Loucy (cell line): ENCODE measurements around the gene OPRL1.
A peak's percentile ranks its signal among the peaks of the same experiment; 100 is the strongest.

Experiments
- H2AFZ ChIP-seq: fragments of 200-600 bp; sonication (generic); 2 replicates; pipeline ENCODE4 v1.6.0; 2016; ENCODE audit warnings: antibody characterized with exemption, mild to moderate bottlenecking, low read length, moderate library complexity
- H3F3A ChIP-seq: fragments of 200-600 bp; 2 replicates; pipeline ENCODE4 v1.6.0; 2016; ENCODE audit warnings: antibody characterized with exemption, low read depth, mild to moderate bottlenecking
- H3K27me3 ChIP-seq: fragments of 200-600 bp; sonication (generic); 2 replicates; pipeline ENCODE4 v1.6.1; 2014; ENCODE audit warnings: low read length, mild to moderate bottlenecking; ENCODE audit not compliant: insufficient read depth, poor library complexity, severe bottlenecking
- H3K36me3 ChIP-seq: fragments of 200-600 bp; sonication (generic); 2 replicates; pipeline ENCODE4 v1.6.1; 2016; ENCODE audit warnings: low read length; ENCODE audit not compliant: insufficient read depth
- H3K4me1 ChIP-seq: fragments of 200-600 bp; sonication (generic); 2 replicates; pipeline ENCODE4 v1.5.1; 2014; ENCODE audit warnings: low read length, mild to moderate bottlenecking; ENCODE audit not compliant: insufficient read depth, poor library complexity, severe bottlenecking
- H3K4me2 ChIP-seq: fragments of 200-600 bp; sonication (generic); 2 replicates; pipeline ENCODE4 v1.6.0; 2014; ENCODE audit warnings: antibody characterized with exemption, low read length, low read depth, mild to moderate bottlenecking; ENCODE audit not compliant: poor library complexity, severe bottlenecking
- H3K4me3 ChIP-seq: fragments of 200-600 bp; sonication (generic); 2 replicates; pipeline ENCODE4 v1.5.1; 2014; ENCODE audit warnings: low read length, mild to moderate bottlenecking, mixed read lengths; ENCODE audit not compliant: poor library complexity, severe bottlenecking
- H3K79me2 ChIP-seq: fragments of 200-600 bp; sonication (generic); 2 replicates; pipeline ENCODE4 v1.6.1; 2014; ENCODE audit warnings: low read length; ENCODE audit not compliant: insufficient read depth
- H3K9ac ChIP-seq: fragments of 200-600 bp; sonication (generic); 2 replicates; pipeline ENCODE4 v1.6.0; 2014; ENCODE audit warnings: mild to moderate bottlenecking, low read depth, low read length, moderate library complexity; ENCODE audit not compliant: poor library complexity, severe bottlenecking
- H3K9me2 ChIP-seq: fragments of 200-600 bp; sonication (generic); replicated peaks from 2 replicates; pipeline ENCODE4 v1.6.1; 2016; ENCODE audit warnings: low read depth, low read length, mixed read lengths
- H3K9me3 ChIP-seq: fragments of 200-600 bp; sonication (generic); 2 replicates; pipeline ENCODE4 v1.6.1; 2014; ENCODE audit warnings: mild to moderate bottlenecking, antibody characterized with exemption, low read length, low read depth; ENCODE audit not compliant: insufficient read depth
- H4K20me1 ChIP-seq: fragments of 200-600 bp; sonication (generic); 2 replicates; pipeline ENCODE4 v1.6.0; 2014; ENCODE audit warnings: antibody characterized with exemption, low read length, mild to moderate bottlenecking; ENCODE audit not compliant: insufficient read depth, poor library complexity, severe bottlenecking
- EZH2phosphoT487 ChIP-seq: fragments of 200-600 bp; IDR thresholded peaks from 2 replicates; pipeline ENCODE4 v1.6.1; 2018; ENCODE audit warnings: antibody characterized with exemption, mild to moderate bottlenecking, moderate library complexity, borderline replicate concordance
- TF ChIP-seq, protein P1 (sequence below): fragments of 200-600 bp; sonication (generic); conservative IDR thresholded peaks from 2 replicates; pipeline ENCODE4 v1.5.1; 2014; ENCODE audit warnings: mild to moderate bottlenecking, antibody characterized with exemption, low read length

OPRL1 gene

GRCh38 chr20:64053841-64054661 is 25.8 kb upstream of the OPRL1 start:
- H2AFZ ChIP-seq = peak overlapping the region; percentile 19; the same call in 1 of the 2 replicates
- no peaks in the 10 kb centered on the region for H3K9me3 ChIP-seq
- no peak for TF ChIP-seq EZH2phosphoT487
- TF ChIP-seq, protein P1, sequence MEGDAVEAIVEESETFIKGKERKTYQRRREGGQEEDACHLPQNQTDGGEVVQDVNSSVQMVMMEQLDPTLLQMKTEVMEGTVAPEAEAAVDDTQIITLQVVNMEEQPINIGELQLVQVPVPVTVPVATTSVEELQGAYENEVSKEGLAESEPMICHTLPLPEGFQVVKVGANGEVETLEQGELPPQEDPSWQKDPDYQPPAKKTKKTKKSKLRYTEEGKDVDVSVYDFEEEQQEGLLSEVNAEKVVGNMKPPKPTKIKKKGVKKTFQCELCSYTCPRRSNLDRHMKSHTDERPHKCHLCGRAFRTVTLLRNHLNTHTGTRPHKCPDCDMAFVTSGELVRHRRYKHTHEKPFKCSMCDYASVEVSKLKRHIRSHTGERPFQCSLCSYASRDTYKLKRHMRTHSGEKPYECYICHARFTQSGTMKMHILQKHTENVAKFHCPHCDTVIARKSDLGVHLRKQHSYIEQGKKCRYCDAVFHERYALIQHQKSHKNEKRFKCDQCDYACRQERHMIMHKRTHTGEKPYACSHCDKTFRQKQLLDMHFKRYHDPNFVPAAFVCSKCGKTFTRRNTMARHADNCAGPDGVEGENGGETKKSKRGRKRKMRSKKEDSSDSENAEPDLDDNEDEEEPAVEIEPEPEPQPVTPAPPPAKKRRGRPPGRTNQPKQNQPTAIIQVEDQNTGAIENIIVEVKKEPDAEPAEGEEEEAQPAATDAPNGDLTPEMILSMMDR = peak; percentile 36; the same call in 1 of the 2 replicates
- peak overlapping the region; percentile 44 for H3K4me2 ChIP-seq
- H3K79me2 ChIP-seq = no peaks in the 10 kb centered on the region
- H3K4me3 ChIP-seq = no peak overlapping the region
- no peaks in the 10 kb centered on the region for H4K20me1 ChIP-seq
- peak overlapping the region; percentile 40 for H3K9ac ChIP-seq
- no peaks in the 10 kb centered on the region for H3K9me2 ChIP-seq
- no peaks in the 10 kb centered on the region for H3F3A ChIP-seq
- H3K36me3 ChIP-seq = no peaks in the 10 kb centered on the region
- peaks cover 18% of the 10 kb centered on the region for H3K4me1 ChIP-seq
- no peaks in the 10 kb centered on the region for H3K27me3 ChIP-seq

DNA sequence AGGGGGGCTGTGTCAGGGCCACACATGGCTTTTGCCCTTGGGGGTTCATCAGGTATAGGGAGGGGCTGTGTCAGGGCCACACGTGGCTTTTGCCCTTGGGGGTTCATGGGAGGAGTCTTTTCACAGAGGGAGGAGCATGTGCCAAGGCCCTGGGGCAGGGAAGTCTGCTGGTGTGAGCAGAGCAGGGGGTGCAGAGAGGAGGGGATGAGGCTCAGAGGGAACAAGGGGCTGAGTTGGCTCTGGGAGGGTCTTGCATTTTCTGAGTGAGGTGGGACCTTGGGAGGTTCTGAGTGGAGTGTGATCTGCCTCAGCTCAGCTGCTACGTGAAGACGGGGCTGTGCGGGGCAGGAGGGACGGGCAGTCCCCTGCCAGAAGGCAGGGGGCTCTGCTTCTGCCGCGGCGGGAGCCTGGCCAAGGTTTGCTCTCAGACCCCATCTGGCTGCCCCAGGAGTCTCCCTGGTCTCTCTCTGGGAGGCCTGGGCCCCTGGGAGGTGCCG is 24.4 kb upstream of the OPRL1 start:
- Histone ChIP-seq H3K4me3 (no peak overlapping the region), H2AFZ (no peak overlapping the region), H3K9me2 (no peaks in the 10 kb centered on the region), H3K9ac (no peak overlapping the region), H3K9me3 (no peaks in the 10 kb centered on the region), H3K4me1 (peaks cover 18% of the 10 kb centered on the region), H4K20me1 (no peaks in the 10 kb centered on the region), H3K4me2 (no peak overlapping the region), H3K79me2 (no peaks in the 10 kb centered on the region), H3K36me3 (no peaks in the 10 kb centered on the region), H3K27me3 (no peaks in the 10 kb centered on the region), H3F3A (no peaks in the 10 kb centered on the region)
- TF ChIP-seq, protein P1 = no peak
- TF ChIP-seq EZH2phosphoT487 = no peak

- H2AFZ ChIP-seq = no peak overlapping the region
- no peaks in the 10 kb centered on the region for H3K9me3 ChIP-seq
- H3K9me2 ChIP-seq = no peaks in the 10 kb centered on the region
- TF ChIP-seq, protein P1 = no peak
- TF ChIP-seq EZH2phosphoT487 = no peak
- H3F3A ChIP-seq = no peaks in the 10 kb centered on the region
- no peaks in the 10 kb centered on the region for H3K36me3 ChIP-seq
- no peak overlapping the region for H3K4me2 ChIP-seq
- no peaks in the 10 kb centered on the region for H4K20me1 ChIP-seq
- no peaks in the 10 kb centered on the region for H3K79me2 ChIP-seq
- no peak overlapping the region for H3K9ac ChIP-seq
- no peaks in the 10 kb centered on the region for H3K27me3 ChIP-seq
- peaks cover 18% of the 10 kb centered on the region for H3K4me1 ChIP-seq
- no peak overlapping the region for H3K4me3 ChIP-seq
Measured at GRCh38 chr20:64055893-64056638, 23.8 kb upstream of the OPRL1 start.
